HEK293 (cell line): ENCODE measurements around the gene ARSB.

Source experiments
- OSR2 ChIP-seq: fragments of 450-650 bp; formaldehyde crosslinking; IDR thresholded peaks from 2 replicates; pipeline ENCODE4 v1.5.1; 2016; ENCODE audit warnings: missing biosample characterization, missing genetic modification characterization
- PBX3 ChIP-seq: sonication (generic); formaldehyde crosslinking; IDR thresholded peaks from 2 replicates; pipeline ENCODE4 v1.8.1; 2022; ENCODE audit warnings: mild to moderate bottlenecking, moderate library complexity, missing genetic modification reagents
- TRIM28 ChIP-seq: IDR thresholded peaks from 2 replicates; pipeline ENCODE4 v1.6.1; 2011; ENCODE audit warnings: low read length, control low read depth, borderline replicate concordance
- ZBTB8A ChIP-seq: fragments of 450-650 bp; formaldehyde crosslinking; IDR thresholded peaks from 2 replicates; pipeline ENCODE4 v1.5.1; 2016; ENCODE audit warnings: missing biosample characterization, missing genetic modification characterization
- ZEB2 ChIP-seq: fragments of 450-650 bp; formaldehyde crosslinking; IDR thresholded peaks from 2 replicates; pipeline ENCODE4 v1.5.1; 2016; ENCODE audit warnings: missing biosample characterization, missing genetic modification characterization
- ZFHX2 ChIP-seq: fragments of 450-650 bp; formaldehyde crosslinking; conservative IDR thresholded peaks from 2 replicates; pipeline ENCODE4 v1.5.1; 2016; ENCODE audit warnings: missing biosample characterization, missing genetic modification characterization
- ZIC2 ChIP-seq: fragments of 450-650 bp; formaldehyde crosslinking; IDR thresholded peaks from 2 replicates; pipeline ENCODE4 v1.5.1; 2016; ENCODE audit warnings: missing biosample characterization, missing genetic modification characterization
- ZNF292 ChIP-seq: fragments of 450-650 bp; formaldehyde crosslinking; IDR thresholded peaks from 2 replicates; pipeline ENCODE4 v1.5.1; 2016; ENCODE audit warnings: low read depth, missing biosample characterization, missing genetic modification characterization, borderline replicate concordance
- ZNF302 ChIP-seq: fragments of 450-650 bp; formaldehyde crosslinking; IDR thresholded peaks from 2 replicates; pipeline ENCODE4 v1.5.1; 2016; ENCODE audit warnings: missing biosample characterization, missing genetic modification characterization, low read depth
- ZNF335 ChIP-seq: fragments of 450-650 bp; formaldehyde crosslinking; conservative IDR thresholded peaks from 2 replicates; pipeline ENCODE4 v1.5.1; 2016; ENCODE audit warnings: missing biosample characterization, missing genetic modification characterization
- ZNF391 ChIP-seq: fragments of 450-650 bp; formaldehyde crosslinking; IDR thresholded peaks from 2 replicates; pipeline ENCODE4 v1.5.1; 2016; ENCODE audit warnings: low read depth, missing biosample characterization, missing genetic modification characterization, borderline replicate concordance
- ZNF48 ChIP-seq: fragments of 450-650 bp; formaldehyde crosslinking; IDR thresholded peaks from 2 replicates; pipeline ENCODE4 v1.5.1; 2016; ENCODE audit warnings: missing biosample characterization, missing genetic modification characterization
- ZNF600 ChIP-seq: fragments of 450-650 bp; formaldehyde crosslinking; IDR thresholded peaks from 2 replicates; pipeline ENCODE4 v1.5.1; 2016; ENCODE audit warnings: missing biosample characterization, missing genetic modification characterization
- ZNF610 ChIP-seq: fragments of 450-650 bp; formaldehyde crosslinking; IDR thresholded peaks from 2 replicates; pipeline ENCODE4 v1.5.1; 2016; ENCODE audit warnings: missing biosample characterization, missing genetic modification characterization, borderline replicate concordance
- ZNF626 ChIP-seq: fragments of 450-650 bp; sonication (Bioruptor Pico); formaldehyde crosslinking; IDR thresholded peaks from 2 replicates; pipeline ENCODE4 v1.5.1; 2018; ENCODE audit warnings: missing biosample characterization, missing genetic modification characterization, inconsistent platforms
- ZNF670 ChIP-seq: fragments of 450-650 bp; formaldehyde crosslinking; IDR thresholded peaks from 2 replicates; pipeline ENCODE4 v1.5.1; 2016; ENCODE audit warnings: missing biosample characterization, missing genetic modification characterization, low read depth
- ZNF785 ChIP-seq: fragments of 450-650 bp; formaldehyde crosslinking; IDR thresholded peaks from 2 replicates; pipeline ENCODE4 v1.5.1; 2016; ENCODE audit warnings: missing biosample characterization, missing genetic modification characterization
- ZNF843 ChIP-seq: fragments of 450-650 bp; formaldehyde crosslinking; IDR thresholded peaks from 2 replicates; pipeline ENCODE4 v1.5.1; 2016; ENCODE audit warnings: missing biosample characterization, missing genetic modification characterization
- ZSCAN18 ChIP-seq: fragments of 450-650 bp; formaldehyde crosslinking; IDR thresholded peaks from 2 replicates; pipeline ENCODE4 v1.5.1; 2016; ENCODE audit warnings: missing biosample characterization, missing genetic modification characterization
- TF ChIP-seq, protein P1 (sequence below): fragments of 450-650 bp; formaldehyde crosslinking; IDR thresholded peaks from 2 replicates; pipeline ENCODE4 v1.5.1; 2016; ENCODE audit warnings: missing biosample characterization, missing genetic modification characterization, borderline replicate concordance
- TF ChIP-seq, protein P2 (sequence below): fragments of 450-650 bp; IDR thresholded peaks from 2 replicates; pipeline ENCODE4 v1.5.1; 2018; ENCODE audit warnings: missing biosample characterization, mild to moderate bottlenecking, missing genetic modification characterization
- TF ChIP-seq, protein P3 (sequence below): fragments of 450-650 bp; formaldehyde crosslinking; IDR thresholded peaks from 2 replicates; pipeline ENCODE4 v1.5.1; 2016; ENCODE audit warnings: missing biosample characterization, missing genetic modification characterization
- TF ChIP-seq, protein P4 (sequence below): fragments of 450-650 bp; formaldehyde crosslinking; IDR thresholded peaks from 2 replicates; pipeline ENCODE4 v1.5.1; 2016; ENCODE audit warnings: missing biosample characterization, missing genetic modification characterization

The ARSB gene

GRCh38 chr5:78908173-78909061, 76.7 kb downstream of the ARSB start (continued):
- peak; percentile 98 for TF ChIP-seq ZNF335 (tag by site-specific recombination)
- peak; percentile 62; the same call in 1 of the 2 replicates for TF ChIP-seq ZEB2 (tag by site-specific recombination)
- no peak for TF ChIP-seq ZNF302 (tag by site-specific recombination)
- TF ChIP-seq, protein P1, sequence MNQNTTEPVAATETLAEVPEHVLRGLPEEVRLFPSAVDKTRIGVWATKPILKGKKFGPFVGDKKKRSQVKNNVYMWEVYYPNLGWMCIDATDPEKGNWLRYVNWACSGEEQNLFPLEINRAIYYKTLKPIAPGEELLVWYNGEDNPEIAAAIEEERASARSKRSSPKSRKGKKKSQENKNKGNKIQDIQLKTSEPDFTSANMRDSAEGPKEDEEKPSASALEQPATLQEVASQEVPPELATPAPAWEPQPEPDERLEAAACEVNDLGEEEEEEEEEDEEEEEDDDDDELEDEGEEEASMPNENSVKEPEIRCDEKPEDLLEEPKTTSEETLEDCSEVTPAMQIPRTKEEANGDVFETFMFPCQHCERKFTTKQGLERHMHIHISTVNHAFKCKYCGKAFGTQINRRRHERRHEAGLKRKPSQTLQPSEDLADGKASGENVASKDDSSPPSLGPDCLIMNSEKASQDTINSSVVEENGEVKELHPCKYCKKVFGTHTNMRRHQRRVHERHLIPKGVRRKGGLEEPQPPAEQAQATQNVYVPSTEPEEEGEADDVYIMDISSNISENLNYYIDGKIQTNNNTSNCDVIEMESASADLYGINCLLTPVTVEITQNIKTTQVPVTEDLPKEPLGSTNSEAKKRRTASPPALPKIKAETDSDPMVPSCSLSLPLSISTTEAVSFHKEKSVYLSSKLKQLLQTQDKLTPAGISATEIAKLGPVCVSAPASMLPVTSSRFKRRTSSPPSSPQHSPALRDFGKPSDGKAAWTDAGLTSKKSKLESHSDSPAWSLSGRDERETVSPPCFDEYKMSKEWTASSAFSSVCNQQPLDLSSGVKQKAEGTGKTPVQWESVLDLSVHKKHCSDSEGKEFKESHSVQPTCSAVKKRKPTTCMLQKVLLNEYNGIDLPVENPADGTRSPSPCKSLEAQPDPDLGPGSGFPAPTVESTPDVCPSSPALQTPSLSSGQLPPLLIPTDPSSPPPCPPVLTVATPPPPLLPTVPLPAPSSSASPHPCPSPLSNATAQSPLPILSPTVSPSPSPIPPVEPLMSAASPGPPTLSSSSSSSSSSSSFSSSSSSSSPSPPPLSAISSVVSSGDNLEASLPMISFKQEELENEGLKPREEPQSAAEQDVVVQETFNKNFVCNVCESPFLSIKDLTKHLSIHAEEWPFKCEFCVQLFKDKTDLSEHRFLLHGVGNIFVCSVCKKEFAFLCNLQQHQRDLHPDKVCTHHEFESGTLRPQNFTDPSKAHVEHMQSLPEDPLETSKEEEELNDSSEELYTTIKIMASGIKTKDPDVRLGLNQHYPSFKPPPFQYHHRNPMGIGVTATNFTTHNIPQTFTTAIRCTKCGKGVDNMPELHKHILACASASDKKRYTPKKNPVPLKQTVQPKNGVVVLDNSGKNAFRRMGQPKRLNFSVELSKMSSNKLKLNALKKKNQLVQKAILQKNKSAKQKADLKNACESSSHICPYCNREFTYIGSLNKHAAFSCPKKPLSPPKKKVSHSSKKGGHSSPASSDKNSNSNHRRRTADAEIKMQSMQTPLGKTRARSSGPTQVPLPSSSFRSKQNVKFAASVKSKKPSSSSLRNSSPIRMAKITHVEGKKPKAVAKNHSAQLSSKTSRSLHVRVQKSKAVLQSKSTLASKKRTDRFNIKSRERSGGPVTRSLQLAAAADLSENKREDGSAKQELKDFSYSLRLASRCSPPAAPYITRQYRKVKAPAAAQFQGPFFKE (tag by site-specific recombination), result no peak
- TF ChIP-seq, protein P2, sequence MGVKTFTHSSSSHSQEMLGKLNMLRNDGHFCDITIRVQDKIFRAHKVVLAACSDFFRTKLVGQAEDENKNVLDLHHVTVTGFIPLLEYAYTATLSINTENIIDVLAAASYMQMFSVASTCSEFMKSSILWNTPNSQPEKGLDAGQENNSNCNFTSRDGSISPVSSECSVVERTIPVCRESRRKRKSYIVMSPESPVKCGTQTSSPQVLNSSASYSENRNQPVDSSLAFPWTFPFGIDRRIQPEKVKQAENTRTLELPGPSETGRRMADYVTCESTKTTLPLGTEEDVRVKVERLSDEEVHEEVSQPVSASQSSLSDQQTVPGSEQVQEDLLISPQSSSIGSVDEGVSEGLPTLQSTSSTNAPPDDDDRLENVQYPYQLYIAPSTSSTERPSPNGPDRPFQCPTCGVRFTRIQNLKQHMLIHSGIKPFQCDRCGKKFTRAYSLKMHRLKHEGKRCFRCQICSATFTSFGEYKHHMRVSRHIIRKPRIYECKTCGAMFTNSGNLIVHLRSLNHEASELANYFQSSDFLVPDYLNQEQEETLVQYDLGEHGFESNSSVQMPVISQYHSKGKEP, result peak; percentile 70; the same call in 1 of the 2 replicates
- no peak for TF ChIP-seq ZNF48 (tag by site-specific recombination)
- TF ChIP-seq ZNF391 (tag by site-specific recombination), result no peak
- peak; percentile 58 for TF ChIP-seq ZIC2
- TF ChIP-seq PBX3 (CRISPR knock-in tag), result no peak
- TF ChIP-seq ZNF843 (tag by site-specific recombination), result peak; percentile 88
- peak; percentile 90 for TF ChIP-seq ZNF600 (tag by site-specific recombination)
- no peak for TF ChIP-seq ZNF785 (tag by site-specific recombination)
- TF ChIP-seq ZNF626 (tag by site-specific recombination), result no peak
- TF ChIP-seq ZBTB8A (tag by site-specific recombination), result no peak; the same call in none of the 2 replicates
- no peak for TF ChIP-seq ZNF292 (tag by site-specific recombination)
- TF ChIP-seq, protein P3, sequence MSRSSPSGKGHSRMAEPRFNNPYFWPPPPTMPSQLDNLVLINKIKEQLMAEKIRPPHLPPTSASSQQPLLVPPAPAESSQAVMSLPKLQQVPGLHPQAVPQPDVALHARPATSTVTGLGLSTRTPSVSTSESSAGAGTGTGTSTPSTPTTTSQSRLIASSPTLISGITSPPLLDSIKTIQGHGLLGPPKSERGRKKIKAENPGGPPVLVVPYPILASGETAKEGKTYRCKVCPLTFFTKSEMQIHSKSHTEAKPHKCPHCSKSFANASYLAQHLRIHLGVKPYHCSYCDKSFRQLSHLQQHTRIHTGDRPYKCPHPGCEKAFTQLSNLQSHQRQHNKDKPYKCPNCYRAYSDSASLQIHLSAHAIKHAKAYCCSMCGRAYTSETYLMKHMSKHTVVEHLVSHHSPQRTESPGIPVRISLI (tag by site-specific recombination), result peak; percentile 49; the same call in 1 of the 2 replicates
- peak; percentile 98 for TF ChIP-seq OSR2
- TF ChIP-seq ZNF670 (tag by site-specific recombination), result no peak
- TF ChIP-seq ZFHX2 (tag by site-specific recombination), result no peak
- TF ChIP-seq ZSCAN18 (tag by site-specific recombination), result no peak
- TF ChIP-seq, protein P4, sequence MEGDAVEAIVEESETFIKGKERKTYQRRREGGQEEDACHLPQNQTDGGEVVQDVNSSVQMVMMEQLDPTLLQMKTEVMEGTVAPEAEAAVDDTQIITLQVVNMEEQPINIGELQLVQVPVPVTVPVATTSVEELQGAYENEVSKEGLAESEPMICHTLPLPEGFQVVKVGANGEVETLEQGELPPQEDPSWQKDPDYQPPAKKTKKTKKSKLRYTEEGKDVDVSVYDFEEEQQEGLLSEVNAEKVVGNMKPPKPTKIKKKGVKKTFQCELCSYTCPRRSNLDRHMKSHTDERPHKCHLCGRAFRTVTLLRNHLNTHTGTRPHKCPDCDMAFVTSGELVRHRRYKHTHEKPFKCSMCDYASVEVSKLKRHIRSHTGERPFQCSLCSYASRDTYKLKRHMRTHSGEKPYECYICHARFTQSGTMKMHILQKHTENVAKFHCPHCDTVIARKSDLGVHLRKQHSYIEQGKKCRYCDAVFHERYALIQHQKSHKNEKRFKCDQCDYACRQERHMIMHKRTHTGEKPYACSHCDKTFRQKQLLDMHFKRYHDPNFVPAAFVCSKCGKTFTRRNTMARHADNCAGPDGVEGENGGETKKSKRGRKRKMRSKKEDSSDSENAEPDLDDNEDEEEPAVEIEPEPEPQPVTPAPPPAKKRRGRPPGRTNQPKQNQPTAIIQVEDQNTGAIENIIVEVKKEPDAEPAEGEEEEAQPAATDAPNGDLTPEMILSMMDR, result no peak
- TF ChIP-seq ZNF610 (tag by site-specific recombination), result peak; percentile 18; the same call in 1 of the 2 replicates
- peak; percentile 96 for TF ChIP-seq TRIM28
